ENCODE results near the gene GSK3A.

GRCh38 chr19:42232435-42232834 lies 10.0 kb downstream of the GSK3A start:
- TF ChIP-seq CSRNP3 (CRISPR knock-in tag; IDR thresholded peaks at IDR 0.05) (no peak), PATZ1 (CRISPR knock-in tag; IDR thresholded peaks at IDR 0.05; ENCODE audit: borderline replicate concordance) (no peak)
